ENCODE results near the gene SLC6A12.
"Not testable (repeated sequence)": the region's sequence is repeated elsewhere in the genome, so short reads cannot be mapped to it uniquely, and the experiment has no call there.

SLC6A12 gene

GRCh38 chr12:195156-195555, 18.8 kb downstream of the SLC6A12 start:
- DNase-seq = no peak

GRCh38 chr12:194276-194675, 19.7 kb downstream of the SLC6A12 start:
- no peak for DNase-seq

GRCh38 chr12:193261-193660, 20.7 kb downstream of the SLC6A12 start:
- DNase-seq = no peak

GRCh38 chr12:191541-191940, 22.4 kb downstream of the SLC6A12 start:
- no peak for DNase-seq

- no peak for DNase-seq
Measured at GRCh38 chr12:190881-191280, 23.1 kb downstream of the SLC6A12 start.

- DNase-seq = no peak
Measured at GRCh38 chr12:189622-189962, 24.4 kb downstream of the SLC6A12 start.

- peak; percentile 8 to 51 for DNase-seq
Measured at GRCh38 chr12:188910-189621, 24.9 kb downstream of the SLC6A12 start.

- not testable (repeated sequence) for DNase-seq
Measured at GRCh38 chr12:187986-188909, 25.7 kb downstream of the SLC6A12 start.

- DNase-seq = no peak
Measured at GRCh38 chr12:186006-186625, 27.8 kb downstream of the SLC6A12 start.

GRCh38 chr12:185576-185955, 28.4 kb downstream of the SLC6A12 start:
- no peak for DNase-seq

- DNase-seq = no peak
Measured at GRCh38 chr12:184811-185575, 29.0 kb downstream of the SLC6A12 start.

- DNase-seq = no peak
Measured at GRCh38 chr12:182381-182892, 31.5 kb downstream of the SLC6A12 start.

GRCh38 chr12:181921-182320, 32.0 kb downstream of the SLC6A12 start:
- no peak for DNase-seq

- no peak for DNase-seq
Measured at GRCh38 chr12:180445-180844, 33.5 kb downstream of the SLC6A12 start.

- no peak for DNase-seq
Measured at GRCh38 chr12:179885-180284, 34.1 kb downstream of the SLC6A12 start.

- no peak for DNase-seq
Measured at GRCh38 chr12:179131-179884, 34.6 kb downstream of the SLC6A12 start.

- DNase-seq = no peak
Measured at GRCh38 chr12:178829-179109, 35.2 kb downstream of the SLC6A12 start.

- DNase-seq = no peak
Measured at GRCh38 chr12:177980-178828, 35.8 kb downstream of the SLC6A12 start.

GRCh38 chr12:177336-177979, 36.5 kb downstream of the SLC6A12 start:
- no peak for DNase-seq

GRCh38 chr12:176321-177181, 37.4 kb downstream of the SLC6A12 start:
- DNase-seq = no peak
